Endothelial cell (in vitro differentiated cells): ENCODE data around the gene CDK14. TPM values are rescaled to one million over a fixed set of nuclear protein-coding genes. Genes with fewer than 3 reads are reported as not detected.

Experiments
- DNase-seq: peaks from one replicate; pipeline ENCODE4 v3.0.0; 2021; ENCODE audit warnings: low spot score
- H3K27ac Mint-ChIP-seq: one replicate; pipeline ENCODE4 v1.8.0; 2021; ENCODE audit warnings: mixed read lengths, inconsistent platforms; ENCODE audit not compliant: unreplicated experiment
- H3K27me3 Mint-ChIP-seq: one replicate; pipeline ENCODE4 v1.8.0; 2021; ENCODE audit warnings: mild to moderate bottlenecking, moderate library complexity, mixed read lengths, inconsistent platforms; ENCODE audit not compliant: unreplicated experiment
- H3K36me3 Mint-ChIP-seq: one replicate; pipeline ENCODE4 v1.8.0; 2021; ENCODE audit warnings: mild to moderate bottlenecking, low read depth, mixed read lengths, inconsistent platforms; ENCODE audit not compliant: unreplicated experiment
- H3K4me1 Mint-ChIP-seq: one replicate; pipeline ENCODE4 v1.8.0; 2021; ENCODE audit warnings: mild to moderate bottlenecking, mixed read lengths, inconsistent platforms; ENCODE audit not compliant: unreplicated experiment
- H3K4me3 Mint-ChIP-seq: one replicate; pipeline ENCODE4 v1.8.0; 2021; ENCODE audit warnings: mild to moderate bottlenecking, mixed read lengths, inconsistent platforms; ENCODE audit not compliant: unreplicated experiment
- H3K9me3 Mint-ChIP-seq: one replicate; pipeline ENCODE4 v1.8.0; 2021; ENCODE audit warnings: mixed read lengths, inconsistent platforms; ENCODE audit not compliant: unreplicated experiment
- total RNA-seq: library from RNA; stranded (reverse); fragmentation: NEBNext Ultra II Directional; extraction: Animal tissue kit (Norgen Biotek cat#: 25700); gene quantifications from one replicate; pipeline ENCODE4 v1.2.1, GENCODE V29; 2021; ENCODE audit not compliant: unreplicated experiment
- TF ChIP-seq, protein P1 (sequence below): fragments of 200-600 bp; sonication (generic); IDR thresholded peaks from one replicate; pipeline ENCODE4 v1.5.0; 2021; ENCODE audit warnings: antibody characterized with exemption; ENCODE audit not compliant: unreplicated experiment

Gene CDK14
- total RNA-seq, 1 donor from 2014 or later: 30.2 TPM

DNA sequence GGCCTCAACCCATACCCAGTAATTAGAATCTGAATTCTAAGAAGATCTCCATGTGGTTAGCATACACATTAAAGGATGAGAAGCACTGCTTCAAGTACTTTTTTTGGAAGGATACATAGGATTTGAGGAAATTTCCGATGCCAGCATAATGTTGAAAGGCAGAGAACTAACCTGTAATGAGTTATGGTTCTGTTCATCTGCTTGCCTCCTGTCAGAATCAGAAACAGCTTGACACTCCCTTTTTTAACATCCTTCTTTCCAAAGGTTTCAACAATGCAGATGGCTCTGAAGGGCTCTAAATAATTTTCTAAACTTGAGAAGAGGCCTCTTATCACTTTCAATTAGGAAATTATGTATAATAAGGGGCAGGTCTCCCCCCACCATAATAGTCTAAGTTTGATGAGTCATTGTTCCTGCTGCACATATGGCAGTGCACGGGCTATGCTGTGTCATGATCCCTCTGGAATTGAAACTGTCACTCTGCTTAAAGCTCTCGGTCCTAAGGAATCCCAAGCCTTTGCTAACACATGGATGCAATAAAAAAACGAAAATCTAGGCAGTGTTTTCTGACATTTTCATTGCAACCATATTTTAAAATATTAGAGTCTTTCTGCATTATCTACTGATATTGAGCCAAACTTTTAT is 376.9 kb downstream of the CDK14 start:
- peaks cover 4% of the 10 kb centered on the region for H3K9me3 Mint-ChIP-seq
- H3K27me3 Mint-ChIP-seq: no peaks in the 10 kb centered on the region
- H3K36me3 Mint-ChIP-seq: peaks cover 9% of the 10 kb centered on the region
- H3K4me3 Mint-ChIP-seq: no peak overlapping the region
- TF ChIP-seq, protein P1, sequence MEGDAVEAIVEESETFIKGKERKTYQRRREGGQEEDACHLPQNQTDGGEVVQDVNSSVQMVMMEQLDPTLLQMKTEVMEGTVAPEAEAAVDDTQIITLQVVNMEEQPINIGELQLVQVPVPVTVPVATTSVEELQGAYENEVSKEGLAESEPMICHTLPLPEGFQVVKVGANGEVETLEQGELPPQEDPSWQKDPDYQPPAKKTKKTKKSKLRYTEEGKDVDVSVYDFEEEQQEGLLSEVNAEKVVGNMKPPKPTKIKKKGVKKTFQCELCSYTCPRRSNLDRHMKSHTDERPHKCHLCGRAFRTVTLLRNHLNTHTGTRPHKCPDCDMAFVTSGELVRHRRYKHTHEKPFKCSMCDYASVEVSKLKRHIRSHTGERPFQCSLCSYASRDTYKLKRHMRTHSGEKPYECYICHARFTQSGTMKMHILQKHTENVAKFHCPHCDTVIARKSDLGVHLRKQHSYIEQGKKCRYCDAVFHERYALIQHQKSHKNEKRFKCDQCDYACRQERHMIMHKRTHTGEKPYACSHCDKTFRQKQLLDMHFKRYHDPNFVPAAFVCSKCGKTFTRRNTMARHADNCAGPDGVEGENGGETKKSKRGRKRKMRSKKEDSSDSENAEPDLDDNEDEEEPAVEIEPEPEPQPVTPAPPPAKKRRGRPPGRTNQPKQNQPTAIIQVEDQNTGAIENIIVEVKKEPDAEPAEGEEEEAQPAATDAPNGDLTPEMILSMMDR: no peak
- DNase-seq: no peak
- H3K4me1 Mint-ChIP-seq: no peaks in the 10 kb centered on the region
- H3K27ac Mint-ChIP-seq: no peak overlapping the region

DNA sequence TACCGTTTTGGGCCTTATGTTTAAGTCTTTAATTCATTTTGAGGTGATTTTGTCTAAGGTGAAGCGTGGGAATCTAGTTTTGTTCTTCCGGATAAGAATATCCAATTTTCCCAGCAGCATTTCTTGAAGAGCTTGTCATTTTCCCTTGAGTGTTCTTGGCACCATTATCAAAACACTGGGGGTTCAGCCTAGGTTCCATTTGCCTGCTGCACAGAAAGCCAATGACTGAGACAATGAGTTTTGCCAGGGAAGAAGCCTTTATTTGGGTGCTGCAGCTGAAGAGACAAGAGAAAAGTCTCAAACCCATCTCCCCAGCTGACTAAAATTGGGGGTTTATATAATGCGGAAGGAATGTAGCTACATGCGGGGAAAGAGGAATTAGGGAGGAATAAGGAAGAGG is 380.9 kb downstream of the CDK14 start:
- peaks cover 4% of the 10 kb centered on the region for H3K9me3 Mint-ChIP-seq
- TF ChIP-seq, protein P1: no peak
- no peaks in the 10 kb centered on the region for H3K4me1 Mint-ChIP-seq
- DNase-seq: no peak
- no peaks in the 10 kb centered on the region for H3K27me3 Mint-ChIP-seq
- no peak overlapping the region for H3K27ac Mint-ChIP-seq
- peaks cover 11% of the 10 kb centered on the region for H3K36me3 Mint-ChIP-seq
- no peak overlapping the region for H3K4me3 Mint-ChIP-seq

DNA sequence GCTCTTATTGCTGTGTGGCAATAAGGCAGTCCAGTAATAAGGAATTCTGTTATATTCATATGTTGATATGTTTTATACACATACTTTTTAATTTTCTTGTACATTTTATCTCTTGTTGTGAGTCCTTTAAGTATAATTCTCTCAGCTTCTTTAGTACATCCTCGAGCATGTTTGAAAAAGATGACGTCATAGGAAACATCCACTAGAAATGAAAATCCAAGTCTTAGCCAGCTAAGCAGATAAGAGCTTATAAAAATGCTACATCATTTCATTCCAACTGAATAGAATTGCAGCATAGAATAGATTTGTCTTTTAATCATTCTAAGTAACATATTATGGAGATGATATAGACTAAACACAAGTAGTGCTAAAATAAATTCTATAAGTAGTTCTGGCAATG is 384.4 kb downstream of the CDK14 start:
- TF ChIP-seq, protein P1: no peak
- no peak for DNase-seq
- Mint-ChIP-seq H3K4me1 (no peaks in the 10 kb centered on the region), H3K9me3 (peaks cover 4% of the 10 kb centered on the region), H3K27ac (no peak overlapping the region), H3K4me3 (no peak overlapping the region), H3K27me3 (no peaks in the 10 kb centered on the region), H3K36me3 (peaks cover 19% of the 10 kb centered on the region)

DNA sequence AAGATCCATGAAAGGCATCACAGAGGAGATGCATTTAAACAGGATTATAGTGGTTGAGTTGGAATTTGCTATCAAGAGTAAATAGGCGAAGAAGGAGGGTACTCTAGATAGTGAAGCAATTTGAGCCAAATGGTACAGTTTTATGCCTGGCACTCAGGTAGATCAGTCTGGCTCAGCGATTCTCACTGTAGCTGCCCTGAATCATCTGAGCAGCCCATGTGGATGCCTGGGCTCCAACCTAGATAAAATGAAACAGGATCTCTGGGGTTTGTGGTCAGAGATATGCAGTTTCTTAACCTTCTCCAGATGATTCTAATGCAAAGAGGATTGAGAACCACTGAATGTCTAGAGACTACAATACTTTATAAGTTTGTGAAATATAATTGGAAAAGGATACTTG is 386.1 kb downstream of the CDK14 start:
- H3K4me3 Mint-ChIP-seq: no peak overlapping the region
- no peak overlapping the region for H3K27ac Mint-ChIP-seq
- TF ChIP-seq, protein P1: no peak
- H3K4me1 Mint-ChIP-seq: no peaks in the 10 kb centered on the region
- no peak for DNase-seq
- H3K36me3 Mint-ChIP-seq: peaks cover 15% of the 10 kb centered on the region
- peaks cover 2% of the 10 kb centered on the region for H3K9me3 Mint-ChIP-seq
- no peaks in the 10 kb centered on the region for H3K27me3 Mint-ChIP-seq

DNA sequence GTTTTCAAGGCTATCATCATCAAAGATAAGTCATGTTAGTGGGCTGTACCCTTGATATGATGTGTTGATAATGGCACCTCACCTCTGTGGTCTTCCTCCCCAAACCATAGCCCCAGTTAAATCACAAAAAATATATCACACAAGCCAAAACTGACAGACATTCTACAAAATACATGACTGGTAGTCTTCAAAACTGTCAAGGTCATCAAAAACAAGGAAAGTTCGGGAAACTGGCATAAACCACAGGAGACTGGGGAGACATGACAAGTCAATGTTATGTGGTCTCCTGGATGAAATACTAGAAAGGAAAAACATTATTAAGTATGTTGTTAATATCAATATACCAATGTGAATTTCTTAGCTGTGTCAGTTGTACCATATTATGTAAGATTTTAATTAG is 388.6 kb downstream of the CDK14 start:
- Mint-ChIP-seq H3K4me3 (no peak overlapping the region), H3K4me1 (peaks cover 3% of the 10 kb centered on the region), H3K36me3 (peaks cover 10% of the 10 kb centered on the region), H3K27me3 (no peaks in the 10 kb centered on the region), H3K27ac (no peak overlapping the region), H3K9me3 (no peaks in the 10 kb centered on the region)
- TF ChIP-seq, protein P1: no peak
- DNase-seq: no peak
